Lung (tissue), 12 donors: ENCODE results near the gene ATP2B2. TPM values are rescaled to one million over a fixed set of nuclear protein-coding genes. Genes with fewer than 3 reads are reported as not detected.

Experiments
- ATAC-seq: fragments of 200-7000 bp; cut with Tn5 transposase; one replicate; pipeline ENCODE4 v1.9.1; 2020; ENCODE audit warnings: moderate number of reproducible peaks; ENCODE audit not compliant: insufficient read depth, low FRiP score
- DNase-seq, 3 donors: peaks; one replicate each; pipeline ENCODE4 v3.0.0-alpha.2; 2013 to 2017
- H3K27ac ChIP-seq, 2 donors: one replicate each; pipeline ENCODE4 v1.5.1; 2013; ENCODE audit warnings: mild to moderate bottlenecking in 2 of 2, moderate library complexity in 2 of 2, control low read depth in 1 of 2, inconsistent platforms in 1 of 2, low read depth in 1 of 2, low read length in 1 of 2
- H3K27me3 ChIP-seq, 3 donors: one replicate each; pipeline ENCODE4 v1.5.1; 2013; ENCODE audit warnings: low read length in 2 of 3; ENCODE audit not compliant: control insufficient read depth in 3 of 3, insufficient read depth in 3 of 3
- H3K36me3 ChIP-seq, 4 donors: one replicate each; pipeline ENCODE4 v1.5.1; 2013; ENCODE audit warnings: low read length in 4 of 4, mild to moderate bottlenecking in 1 of 4, moderate library complexity in 1 of 4; ENCODE audit not compliant: control insufficient read depth in 4 of 4, insufficient read depth in 4 of 4
- H3K4me1 ChIP-seq, 5 donors: one replicate each; pipeline ENCODE4 v1.5.1; 2013; ENCODE audit warnings: low read length in 5 of 5, mild to moderate bottlenecking in 2 of 5, moderate library complexity in 1 of 5; ENCODE audit not compliant: control insufficient read depth in 5 of 5, insufficient read depth in 5 of 5
- H3K4me3 ChIP-seq: one replicate; pipeline ENCODE4 v1.5.1; 2013; ENCODE audit warnings: mild to moderate bottlenecking, control low read depth, moderate library complexity
- H3K9ac ChIP-seq, 2 donors: one replicate each; pipeline ENCODE4 v1.5.1; 2013; ENCODE audit warnings: low read length in 2 of 2, control low read depth in 1 of 2; ENCODE audit not compliant: insufficient read depth in 1 of 2
- H3K9me3 ChIP-seq, 4 donors: one replicate each; pipeline ENCODE4 v1.5.1; 2013; ENCODE audit warnings: low read length in 3 of 4, mild to moderate bottlenecking in 1 of 4, moderate library complexity in 1 of 4; ENCODE audit not compliant: control insufficient read depth in 4 of 4, insufficient read depth in 3 of 4
- CTCF ChIP-seq: IDR thresholded peaks from 2 replicates; pipeline ENCODE4 v1.5.1; 2012; ENCODE audit warnings: mild to moderate bottlenecking; ENCODE audit errors: control extremely low read depth, extremely low read depth
- WGBS, 2 donors: extraction: QIAGEN DNeasy Blood & Tissue Kit; methylation state at CpG; one replicate each; pipeline ENCODE4 v1.1.7; 2013; 5-methylcytosine and 5-hydroxymethylcytosine counted together
- polyA plus RNA-seq, 2 donors: library from polyadenylated mRNA; stranded (reverse); fragments of 200-250 nt; gene quantifications; one replicate each; pipeline ENCODE4 v1.2.1, GENCODE V29; 2013
- total RNA-seq, 2 donors: library from RNA; depleted of rRNA in 1 of 2; stranded (reverse); fragments of >200 nt in 1 of 2; gene quantifications; one replicate each; pipeline ENCODE4 v1.2.1, GENCODE V29; 2014 to 2021
- donor health status: control.
- donor health status: control.
- donor health status: Bipolar disorder and iron deficiency.
- donor health status: healthy.
- donor health status: DM: yes; HTN: yes; CAD: no.

Gene ATP2B2
- total and polyA plus RNA-seq, 4 donors: 0.06 TPM; not detected in 3

- 84 to 87% methylated on average over 6 of the region's 6 CpGs for WGBS, 2 donors
- H3K36me3 ChIP-seq: no peaks in the 10 kb centered on the region
- DNase-seq (no peak), ATAC-seq (no peak)
- no peaks in the 10 kb centered on the region for H3K9me3 ChIP-seq
- peaks cover 0 to 9% (median 0%) of the 10 kb centered on the region in 5 donors for H3K4me1 ChIP-seq
- H3K9ac ChIP-seq: no peak overlapping the region
- no peak for TF ChIP-seq CTCF
- no peak overlapping the region for H3K27ac ChIP-seq
- H3K4me3 ChIP-seq: no peak overlapping the region
- H3K27me3 ChIP-seq: peaks cover 0 to 17% (median 3%) of the 10 kb centered on the region in 3 donors
These were observed 148.3 kb downstream of the ATP2B2 start for GRCh38 chr3:10357095-10357494.

- Histone ChIP-seq H3K36me3 (no peaks in the 10 kb centered on the region), H3K4me1 (peaks cover 0 to 9% (median 0%) of the 10 kb centered on the region in 5 donors), H3K4me3 (no peak overlapping the region), H3K27ac (no peak overlapping the region), H3K9ac (no peak overlapping the region), H3K9me3 (no peaks in the 10 kb centered on the region), H3K27me3 (peaks cover 0 to 14% (median 3%) of the 10 kb centered on the region in 3 donors)
- 68 to 73% methylated on average over 5 of the region's 5 CpGs for WGBS, 2 donors
- no peak for DNase-seq
- ATAC-seq: no peak
- no peak for TF ChIP-seq CTCF
These were observed 148.9 kb downstream of the ATP2B2 start for GRCh38 chr3:10356461-10356981.

GRCh38 chr3:10354361-10355015 lies 150.9 kb downstream of the ATP2B2 start:
- Histone ChIP-seq H3K27me3 (peaks cover 0 to 16% (median 3%) of the 10 kb centered on the region in 3 donors), H3K4me3 (no peak overlapping the region), H3K36me3 (no peaks in the 10 kb centered on the region), H3K9me3 (no peaks in the 10 kb centered on the region), H3K4me1 (peaks cover 0 to 9% (median 0%) of the 10 kb centered on the region in 5 donors), H3K9ac (no peak overlapping the region), H3K27ac (no peak overlapping the region)
- TF ChIP-seq CTCF: no peak
- ATAC-seq: no peak
- DNase-seq: peak in 2 of 3 donors; percentile 39 to 57
- WGBS, 2 donors: 41 to 43% methylated on average over 13 of the region's 13 CpGs
